Retinal pigment epithelial cell (primary cell): Measurements from ENCODE around the gene NTSR1.

Experiments
- DNase-seq: peaks from one replicate; pipeline ENCODE4 v3.0.0-alpha.2; 2010; ENCODE audit warnings: low read depth
- H3K4me3 ChIP-seq: 2 replicates; pipeline ENCODE4 v1.5.1; 2011; ENCODE audit warnings: mild to moderate bottlenecking, low read length, control low read depth, moderate library complexity
- TF ChIP-seq, protein P1 (sequence below): conservative IDR thresholded peaks from 2 replicates; pipeline ENCODE4 v1.5.1; 2011; ENCODE audit warnings: low read depth, low read length, control low read depth, inconsistent platforms

The NTSR1 gene

DNA sequence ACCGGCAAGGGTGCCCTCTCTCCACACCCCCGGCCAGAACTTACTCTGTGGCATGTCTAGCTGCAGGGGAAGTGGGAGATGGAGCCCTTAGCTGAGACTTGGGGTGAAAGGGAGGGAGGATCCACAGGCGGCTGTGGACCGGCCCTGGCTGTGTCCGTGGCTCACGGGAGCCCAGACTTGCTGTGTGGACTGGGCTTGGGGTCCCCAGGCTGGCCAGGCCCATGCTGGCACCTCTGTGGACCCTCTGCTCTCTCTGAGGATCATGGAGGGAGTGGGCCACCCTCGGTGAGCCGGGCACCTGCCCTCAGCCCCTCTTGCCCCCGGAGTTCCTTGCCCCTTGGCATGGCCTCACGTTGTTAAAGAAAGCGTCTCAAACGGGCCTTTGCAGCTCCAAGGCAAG is 8.9 kb upstream of the NTSR1 start:
- no peak for DNase-seq
- TF ChIP-seq, protein P1, sequence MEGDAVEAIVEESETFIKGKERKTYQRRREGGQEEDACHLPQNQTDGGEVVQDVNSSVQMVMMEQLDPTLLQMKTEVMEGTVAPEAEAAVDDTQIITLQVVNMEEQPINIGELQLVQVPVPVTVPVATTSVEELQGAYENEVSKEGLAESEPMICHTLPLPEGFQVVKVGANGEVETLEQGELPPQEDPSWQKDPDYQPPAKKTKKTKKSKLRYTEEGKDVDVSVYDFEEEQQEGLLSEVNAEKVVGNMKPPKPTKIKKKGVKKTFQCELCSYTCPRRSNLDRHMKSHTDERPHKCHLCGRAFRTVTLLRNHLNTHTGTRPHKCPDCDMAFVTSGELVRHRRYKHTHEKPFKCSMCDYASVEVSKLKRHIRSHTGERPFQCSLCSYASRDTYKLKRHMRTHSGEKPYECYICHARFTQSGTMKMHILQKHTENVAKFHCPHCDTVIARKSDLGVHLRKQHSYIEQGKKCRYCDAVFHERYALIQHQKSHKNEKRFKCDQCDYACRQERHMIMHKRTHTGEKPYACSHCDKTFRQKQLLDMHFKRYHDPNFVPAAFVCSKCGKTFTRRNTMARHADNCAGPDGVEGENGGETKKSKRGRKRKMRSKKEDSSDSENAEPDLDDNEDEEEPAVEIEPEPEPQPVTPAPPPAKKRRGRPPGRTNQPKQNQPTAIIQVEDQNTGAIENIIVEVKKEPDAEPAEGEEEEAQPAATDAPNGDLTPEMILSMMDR = no peak
- no peak overlapping the region for H3K4me3 ChIP-seq

- TF ChIP-seq, protein P1 = no peak
- no peak for DNase-seq
- H3K4me3 ChIP-seq = no peak overlapping the region
Measured at GRCh38 chr20:62700261-62700930, 8.2 kb upstream of the NTSR1 start.

- no peak for DNase-seq
- TF ChIP-seq, protein P1 = no peak
- no peak overlapping the region for H3K4me3 ChIP-seq
Measured at GRCh38 chr20:62701161-62702012, 7.2 kb upstream of the NTSR1 start.

GRCh38 chr20:62702013-62702300 is 6.7 kb upstream of the NTSR1 start:
- no peak overlapping the region for H3K4me3 ChIP-seq
- TF ChIP-seq, protein P1 = no peak
- no peak for DNase-seq

DNA sequence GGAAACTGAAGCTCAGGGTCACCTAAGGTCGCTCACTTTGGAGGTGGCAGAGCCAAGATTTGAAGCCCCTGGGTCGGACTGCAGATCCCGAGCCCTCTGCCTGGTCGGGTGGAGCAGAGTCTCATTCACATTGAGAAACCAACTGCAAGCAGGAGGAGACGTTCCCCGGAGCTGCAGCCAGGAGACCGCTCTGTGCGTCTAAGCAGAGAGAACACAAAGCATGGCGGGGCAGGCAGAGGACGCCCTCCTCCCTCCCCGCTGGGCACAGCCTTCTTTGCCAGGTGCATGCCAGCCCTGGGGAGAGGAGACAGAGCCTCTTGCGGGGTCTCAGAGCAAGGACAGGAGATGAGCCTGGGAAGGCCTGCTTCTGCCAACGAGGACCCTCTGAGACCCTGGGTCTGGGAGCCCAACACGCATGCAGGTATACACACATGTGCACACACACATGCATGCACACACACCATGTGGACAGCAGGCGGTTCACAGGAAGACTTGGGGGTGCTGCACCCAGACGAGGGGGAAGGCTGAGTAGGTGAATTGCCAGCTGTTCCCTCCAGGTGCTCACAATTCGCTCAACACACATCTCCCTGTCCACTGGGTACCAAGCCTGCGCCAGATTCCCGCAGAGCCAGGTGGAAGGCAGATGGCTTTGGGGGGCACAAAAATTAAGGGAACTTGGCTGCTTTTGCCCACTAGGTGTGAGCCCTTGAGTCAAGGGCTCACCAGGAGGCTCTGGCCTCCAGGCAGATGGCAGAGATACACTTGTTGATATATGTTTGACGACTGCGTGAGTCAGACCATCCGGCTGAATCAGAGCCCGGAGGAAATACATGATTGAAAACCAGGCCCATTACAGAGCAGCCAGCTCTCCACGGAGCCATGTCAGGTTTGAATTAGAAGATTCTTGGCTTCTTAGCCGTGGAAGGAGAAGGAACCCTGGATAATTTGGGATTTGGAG is 5.5 kb upstream of the NTSR1 start:
- no peak overlapping the region for H3K4me3 ChIP-seq
- TF ChIP-seq, protein P1 = peak; percentile 28
- peak; percentile 28 for DNase-seq

- no peak overlapping the region for H3K4me3 ChIP-seq
- DNase-seq = no peak
- TF ChIP-seq, protein P1 = no peak
Measured at GRCh38 chr20:62703853-62704228, 4.8 kb upstream of the NTSR1 start.
